HG03280 (cell line): Measurements from ENCODE around the gene ALDOA.
"Not testable (repeated sequence)": the region's sequence is repeated elsewhere in the genome, so short reads cannot be mapped to it uniquely, and the experiment has no call there.

ENCODE experiments used
- ATAC-seq: cut with Tn5 transposase; IDR thresholded peaks from one replicate; pipeline ENCODE4 v1.9.1; 2021; ENCODE audit warnings: mild to moderate bottlenecking, moderate library complexity; ENCODE audit not compliant: unreplicated experiment

The ALDOA gene

GRCh38 chr16:30114411-30114810 is 48.9 kb downstream of the ALDOA start:
- ATAC-seq: no peak

GRCh38 chr16:30114833-30115232 is 49.3 kb downstream of the ALDOA start:
- not testable (repeated sequence) for ATAC-seq

- no peak for ATAC-seq
These were observed 49.7 kb downstream of the ALDOA start for GRCh38 chr16:30115238-30115637.

- ATAC-seq: no peak
These were observed 51.0 kb downstream of the ALDOA start for GRCh38 chr16:30116291-30117207.

GRCh38 chr16:30117768-30118167 is 52.2 kb downstream of the ALDOA start:
- ATAC-seq: no peak

GRCh38 chr16:30119428-30119827 is 53.9 kb downstream of the ALDOA start:
- no peak for ATAC-seq
